RWPE2 (cell line): ENCODE data around the gene PDF.

Experiments
- ATAC-seq: fragments of 200-7000 bp; cut with Tn5 transposase; 3 replicates; pipeline ENCODE4 v1.9.1; 2021; ENCODE audit warnings: low read depth
- DNase-seq: peaks from one replicate; pipeline ENCODE4 v3.0.0-alpha.2; 2020; ENCODE audit warnings: low spot score
- H3K27ac ChIP-seq: fragments of 450-650 bp; 2 replicates; pipeline ENCODE4 v1.5.1; 2017; ENCODE audit warnings: mild to moderate bottlenecking; ENCODE audit not compliant: poor library complexity, severe bottlenecking
- H3K27me3 ChIP-seq: fragments of 250-450 bp; sonication (Bioruptor Pico); 2 replicates; pipeline ENCODE4 v1.5.1; 2021; ENCODE audit warnings: mild to moderate bottlenecking, moderate library complexity; ENCODE audit not compliant: insufficient read depth, poor library complexity, severe bottlenecking
- H3K36me3 ChIP-seq: fragments of 250-450 bp; sonication (Bioruptor Pico); 2 replicates; pipeline ENCODE4 v1.5.1; 2020; ENCODE audit warnings: low read depth, mild to moderate bottlenecking, moderate library complexity
- H3K4me1 ChIP-seq: fragments of 250-450 bp; sonication (Bioruptor Pico); 2 replicates; pipeline ENCODE4 v1.5.1; 2021; ENCODE audit warnings: mild to moderate bottlenecking, moderate library complexity; ENCODE audit not compliant: insufficient read depth, poor library complexity, severe bottlenecking
- H3K4me3 ChIP-seq: fragments of 250-450 bp; sonication (Bioruptor Pico); 2 replicates; pipeline ENCODE4 v1.5.1; 2021; ENCODE audit warnings: mild to moderate bottlenecking, moderate library complexity; ENCODE audit not compliant: severe bottlenecking
- H3K9me3 ChIP-seq: fragments of 250-450 bp; sonication (Bioruptor Pico); 2 replicates; pipeline ENCODE4 v1.5.1; 2021; ENCODE audit warnings: mild to moderate bottlenecking, moderate library complexity; ENCODE audit not compliant: severe bottlenecking
- TF ChIP-seq, protein P1 (sequence below): fragments of 450-650 bp; IDR thresholded peaks from one replicate; pipeline ENCODE4 v1.5.1; 2017; ENCODE audit warnings: mild to moderate bottlenecking, moderate library complexity; ENCODE audit not compliant: poor library complexity, severe bottlenecking

Gene PDF

DNA sequence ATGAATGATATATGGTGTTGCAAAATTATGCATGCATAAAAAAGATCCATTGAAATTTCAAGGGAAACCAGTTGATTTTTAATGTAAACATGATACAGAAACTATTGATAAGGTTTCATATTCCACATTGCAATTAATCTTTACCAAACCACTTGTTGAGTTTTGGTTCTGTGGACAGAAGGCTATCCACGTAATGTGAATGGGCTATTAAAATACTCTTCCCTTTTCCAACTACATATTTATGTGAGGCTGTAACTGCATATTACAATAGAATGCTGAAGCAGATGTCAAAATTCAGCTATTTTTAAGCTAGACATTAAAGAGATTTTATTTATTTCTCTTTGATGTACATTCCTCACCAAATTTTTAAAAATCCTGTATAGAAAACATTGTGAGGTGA is 53.0 kb downstream of the PDF start:
- TF ChIP-seq, protein P1, sequence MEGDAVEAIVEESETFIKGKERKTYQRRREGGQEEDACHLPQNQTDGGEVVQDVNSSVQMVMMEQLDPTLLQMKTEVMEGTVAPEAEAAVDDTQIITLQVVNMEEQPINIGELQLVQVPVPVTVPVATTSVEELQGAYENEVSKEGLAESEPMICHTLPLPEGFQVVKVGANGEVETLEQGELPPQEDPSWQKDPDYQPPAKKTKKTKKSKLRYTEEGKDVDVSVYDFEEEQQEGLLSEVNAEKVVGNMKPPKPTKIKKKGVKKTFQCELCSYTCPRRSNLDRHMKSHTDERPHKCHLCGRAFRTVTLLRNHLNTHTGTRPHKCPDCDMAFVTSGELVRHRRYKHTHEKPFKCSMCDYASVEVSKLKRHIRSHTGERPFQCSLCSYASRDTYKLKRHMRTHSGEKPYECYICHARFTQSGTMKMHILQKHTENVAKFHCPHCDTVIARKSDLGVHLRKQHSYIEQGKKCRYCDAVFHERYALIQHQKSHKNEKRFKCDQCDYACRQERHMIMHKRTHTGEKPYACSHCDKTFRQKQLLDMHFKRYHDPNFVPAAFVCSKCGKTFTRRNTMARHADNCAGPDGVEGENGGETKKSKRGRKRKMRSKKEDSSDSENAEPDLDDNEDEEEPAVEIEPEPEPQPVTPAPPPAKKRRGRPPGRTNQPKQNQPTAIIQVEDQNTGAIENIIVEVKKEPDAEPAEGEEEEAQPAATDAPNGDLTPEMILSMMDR: no peak
- H3K4me1 ChIP-seq: no peaks in the 10 kb centered on the region
- ATAC-seq (no peak), DNase-seq (no peak)
- no peaks in the 10 kb centered on the region for H3K36me3 ChIP-seq
- H3K27ac ChIP-seq: no peak overlapping the region
- no peaks in the 10 kb centered on the region for H3K27me3 ChIP-seq
- no peak overlapping the region for H3K4me3 ChIP-seq
- no peaks in the 10 kb centered on the region for H3K9me3 ChIP-seq
